GM04504 (cell line): ENCODE measurements around the gene RNASE12.
"Not testable (repeated sequence)": the region's sequence is repeated elsewhere in the genome, so short reads cannot be mapped to it uniquely, and the experiment has no call there.

Source experiments
- DNase-seq: peaks from one replicate; pipeline ENCODE4 v3.0.0-alpha.2; 2012; ENCODE audit warnings: low read depth

RNASE12 gene

GRCh38 chr14:20580242-20580641 is 10.9 kb downstream of the RNASE12 start:
- DNase-seq: no peak

GRCh38 chr14:20578784-20579502 is 12.2 kb downstream of the RNASE12 start:
- DNase-seq: no peak

GRCh38 chr14:20578325-20578724 is 12.9 kb downstream of the RNASE12 start:
- no peak for DNase-seq

- DNase-seq: not testable (repeated sequence)
These were observed 18.7 kb downstream of the RNASE12 start for GRCh38 chr14:20572382-20572990.

- not testable (repeated sequence) for DNase-seq
These were observed 20.5 kb downstream of the RNASE12 start for GRCh38 chr14:20570720-20571119.

- not testable (repeated sequence) for DNase-seq
These were observed 21.3 kb downstream of the RNASE12 start for GRCh38 chr14:20569865-20570264.

GRCh38 chr14:20569066-20569465 is 22.1 kb downstream of the RNASE12 start:
- DNase-seq: no peak

- no peak for DNase-seq
These were observed 22.8 kb downstream of the RNASE12 start for GRCh38 chr14:20568393-20568792.

GRCh38 chr14:20567199-20567598 is 24.0 kb downstream of the RNASE12 start:
- not testable (repeated sequence) for DNase-seq

GRCh38 chr14:20564501-20564997 is 26.6 kb downstream of the RNASE12 start:
- DNase-seq: no peak

- DNase-seq: no peak
These were observed 27.2 kb downstream of the RNASE12 start for GRCh38 chr14:20563971-20564370.

GRCh38 chr14:20560961-20561360 is 30.2 kb downstream of the RNASE12 start, which contains the start of gene RNASE9:
Gene RNASE9, minus strand, starts transcription at chr14:20561047.
- DNase-seq: no peak

GRCh38 chr14:20559461-20559904 is 31.7 kb downstream of the RNASE12 start:
- DNase-seq: no peak

- DNase-seq: no peak
These were observed 34.0 kb downstream of the RNASE12 start for GRCh38 chr14:20557212-20557542.

GRCh38 chr14:20556500-20557211 is 34.5 kb downstream of the RNASE12 start:
- no peak for DNase-seq

- no peak for DNase-seq
These were observed 35.3 kb downstream of the RNASE12 start for GRCh38 chr14:20555845-20556244.

- no peak for DNase-seq
These were observed 38.2 kb downstream of the RNASE12 start for GRCh38 chr14:20553024-20553423.

- no peak for DNase-seq
These were observed 39.6 kb downstream of the RNASE12 start for GRCh38 chr14:20551606-20552005.

- DNase-seq: no peak
These were observed 40.2 kb downstream of the RNASE12 start for GRCh38 chr14:20550926-20551325.

- DNase-seq: no peak
These were observed 42.6 kb downstream of the RNASE12 start for GRCh38 chr14:20548414-20549158.

GRCh38 chr14:20546877-20547276 is 44.3 kb downstream of the RNASE12 start:
- DNase-seq: no peak
